GM21390 (cell line): ENCODE measurements around the gene ABHD4.
"Not testable (repeated sequence)": the region's sequence is repeated elsewhere in the genome, so short reads cannot be mapped to it uniquely, and the experiment has no call there.

Experiments used
- ATAC-seq: cut with Tn5 transposase; IDR thresholded peaks from one replicate; pipeline ENCODE4 v1.9.1; 2021; ENCODE audit not compliant: unreplicated experiment

ABHD4 gene

DNA sequence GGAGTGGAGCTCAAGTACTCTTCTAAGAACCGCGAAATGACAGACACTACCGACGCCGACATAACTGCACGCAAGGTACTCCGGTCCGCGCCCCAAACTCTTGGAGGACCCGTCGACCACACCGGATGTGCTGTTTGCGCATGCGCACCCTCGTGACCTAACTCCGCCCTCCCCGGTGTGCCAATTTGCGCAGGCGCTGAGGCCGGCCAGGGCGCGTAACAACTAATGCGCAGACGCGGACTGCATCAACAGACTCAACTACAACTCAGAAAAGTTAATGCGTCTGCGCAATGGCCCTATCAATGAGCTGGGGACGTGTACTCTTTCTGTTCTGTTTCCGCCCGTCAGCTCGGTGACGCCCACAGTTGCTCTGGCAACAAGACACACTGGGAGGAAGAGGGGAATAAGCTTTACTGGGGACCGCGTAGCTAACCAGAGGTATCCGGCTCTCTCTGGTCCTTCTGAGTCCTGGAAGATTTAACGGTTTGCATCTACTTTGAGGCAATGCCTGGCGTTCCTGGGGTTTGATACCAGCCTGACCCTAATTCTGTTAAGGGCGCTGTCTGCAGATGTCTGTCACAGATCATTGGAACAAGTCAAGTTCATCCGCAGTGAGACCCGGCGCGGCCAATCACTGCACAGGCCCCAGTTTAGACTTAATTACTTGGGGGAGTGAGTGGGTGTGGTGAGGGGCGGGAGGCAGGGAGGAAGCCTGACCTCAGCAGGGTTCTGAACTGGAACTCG is 8.8 kb upstream of the ABHD4 start, which contains the start of gene DAD1:
Gene DAD1, minus strand, starts transcription at position 129 of the 744 bp plus-strand sequence. Its CDS starts 67 bp downstream, at position 62.
- ATAC-seq: peak; percentile 85

DNA sequence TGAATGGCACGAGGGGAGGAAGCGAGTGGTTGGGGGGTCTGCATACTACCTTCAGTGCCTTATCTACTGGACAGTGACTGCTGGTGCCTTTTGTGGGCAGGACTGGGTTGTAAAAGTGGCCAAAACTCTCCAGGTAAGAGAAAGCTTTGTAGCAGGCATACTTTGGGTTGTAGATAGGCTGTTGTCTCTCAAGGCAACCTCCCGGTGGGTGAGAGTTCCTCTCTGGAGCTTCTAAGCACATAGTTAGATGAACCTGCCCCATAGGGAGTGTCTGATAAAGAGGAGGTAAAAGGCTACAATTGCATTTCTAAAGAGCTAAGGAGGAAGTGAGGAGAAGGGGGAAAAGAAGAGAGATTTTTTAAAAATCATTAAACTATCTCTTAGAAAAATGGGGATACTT is 4.9 kb upstream of the ABHD4 start:
- no peak for ATAC-seq

DNA sequence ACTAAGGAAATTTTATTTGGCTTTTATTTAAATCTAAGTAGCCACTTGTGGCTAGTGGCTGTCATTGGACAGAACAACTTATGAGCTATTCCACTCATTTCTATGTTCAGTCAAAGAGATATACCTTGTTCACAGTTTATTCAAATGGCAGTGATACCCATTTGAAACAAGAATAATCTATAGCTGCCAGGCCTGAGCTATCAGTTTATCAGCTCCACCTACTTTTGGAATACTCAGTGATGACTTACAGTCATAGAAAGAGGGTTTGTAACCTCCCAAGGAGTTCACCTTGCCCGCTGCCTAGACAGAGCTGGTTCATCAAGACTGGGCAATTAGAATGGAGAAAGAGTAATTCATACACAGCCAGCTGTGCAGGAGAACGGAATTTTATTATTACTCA is 4.5 kb upstream of the ABHD4 start:
- ATAC-seq: no peak

DNA sequence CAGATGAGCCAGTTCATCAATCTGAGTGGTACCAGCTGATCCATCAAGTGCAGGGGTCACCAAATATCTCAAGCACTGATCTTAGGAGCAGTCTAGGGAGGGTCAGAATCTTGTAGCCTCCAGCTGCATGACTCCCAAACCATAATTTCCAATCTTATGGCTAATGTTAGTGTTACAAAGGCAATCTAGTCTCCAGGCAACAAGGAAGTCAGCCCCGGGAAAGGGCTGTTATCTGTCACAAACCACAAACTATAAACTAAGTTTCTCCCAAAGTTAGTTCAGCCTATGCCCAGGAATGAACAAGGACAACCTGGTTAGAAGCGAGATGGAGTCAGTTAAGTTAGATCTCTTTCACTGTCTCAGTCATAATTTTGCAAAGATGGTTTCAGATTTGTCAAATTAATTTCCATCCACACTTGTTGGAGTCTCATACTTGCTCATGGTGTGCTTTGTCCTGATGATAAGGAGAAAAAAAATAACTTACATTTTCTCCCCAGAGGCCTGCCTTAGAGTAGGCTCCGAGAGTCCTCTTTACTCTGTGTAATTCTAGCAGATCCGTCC is 3.9 kb upstream of the ABHD4 start:
- no peak for ATAC-seq

DNA sequence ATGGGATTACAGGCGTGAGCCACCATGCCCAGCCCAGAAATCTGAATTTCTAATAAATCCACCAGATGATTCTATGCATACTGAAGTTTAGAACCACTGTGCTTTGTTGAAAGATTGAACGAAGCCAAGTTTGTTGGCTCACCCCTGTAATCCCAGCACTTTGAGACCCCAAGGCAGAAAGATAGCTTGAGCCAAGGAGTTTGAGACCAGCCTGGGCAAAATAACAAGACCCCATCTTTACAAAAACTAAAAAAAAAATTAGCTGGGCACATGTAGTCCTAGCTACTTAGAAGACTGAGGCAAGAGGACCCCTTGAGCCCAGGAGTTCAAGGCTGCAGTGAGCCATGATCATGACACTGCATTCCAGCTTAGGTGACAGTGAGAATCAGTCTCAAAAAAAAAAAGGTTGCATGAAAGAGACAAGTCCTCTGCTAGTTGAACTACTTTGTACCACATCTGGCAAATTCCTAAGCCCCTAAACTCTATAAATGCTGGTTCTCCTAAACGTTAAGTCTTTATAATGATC is 1.7 kb upstream of the ABHD4 start:
- no peak for ATAC-seq

DNA sequence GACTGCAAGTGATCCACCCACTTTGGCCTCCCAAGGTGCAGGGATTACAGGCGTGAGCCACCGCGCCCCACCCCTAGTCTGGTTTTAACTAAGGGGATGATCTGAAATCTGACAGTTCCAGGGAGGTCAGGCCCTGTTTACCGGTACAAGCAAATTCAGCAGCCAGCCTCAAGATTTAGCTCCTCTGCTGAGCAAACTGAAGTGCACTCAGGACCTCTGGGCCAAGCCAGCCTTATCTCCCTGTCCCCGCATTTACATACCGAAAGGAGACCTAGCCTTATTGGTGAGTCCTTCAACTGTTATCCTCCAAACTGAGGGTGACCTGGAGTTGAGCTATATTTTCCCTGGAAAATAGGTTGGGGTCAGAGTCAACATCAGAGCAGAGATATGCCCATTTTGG is 835 bp upstream of the ABHD4 start:
- no peak for ATAC-seq

DNA sequence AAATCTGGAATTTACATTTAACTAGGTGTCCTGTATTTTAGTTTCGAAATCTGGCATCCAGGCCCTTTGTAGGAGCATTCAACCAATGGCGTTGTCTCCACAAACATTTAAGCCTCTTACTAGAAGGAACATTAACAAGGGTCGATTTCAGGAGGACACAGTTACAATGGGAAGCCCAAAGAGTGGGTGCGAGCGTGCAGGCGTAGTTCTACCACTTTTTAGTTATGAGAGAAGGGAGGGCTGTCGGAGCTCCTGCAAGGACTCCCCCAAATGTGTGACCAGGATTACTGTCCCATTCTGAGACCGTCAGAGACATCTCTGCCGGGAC is 365 bp upstream of the ABHD4 start:
- peak; percentile 15 for ATAC-seq

DNA sequence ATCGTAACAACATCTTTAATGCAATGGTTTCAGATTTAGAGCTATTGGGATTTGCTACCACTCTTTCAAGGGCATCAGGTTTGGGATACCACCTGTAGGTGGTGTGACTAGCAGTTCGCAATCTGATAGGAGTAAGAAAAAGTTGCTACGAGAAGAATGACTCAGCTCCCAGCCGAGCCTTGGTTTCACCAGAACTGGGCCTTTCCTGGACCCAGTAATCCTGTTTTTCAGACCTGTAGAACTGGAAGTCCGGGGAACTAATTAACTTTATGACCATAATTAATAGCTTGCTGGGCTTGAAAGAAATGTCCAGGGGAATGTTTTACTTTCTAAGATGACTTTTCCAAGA is 770 bp downstream of the ABHD4 start:
- ATAC-seq: no peak

DNA sequence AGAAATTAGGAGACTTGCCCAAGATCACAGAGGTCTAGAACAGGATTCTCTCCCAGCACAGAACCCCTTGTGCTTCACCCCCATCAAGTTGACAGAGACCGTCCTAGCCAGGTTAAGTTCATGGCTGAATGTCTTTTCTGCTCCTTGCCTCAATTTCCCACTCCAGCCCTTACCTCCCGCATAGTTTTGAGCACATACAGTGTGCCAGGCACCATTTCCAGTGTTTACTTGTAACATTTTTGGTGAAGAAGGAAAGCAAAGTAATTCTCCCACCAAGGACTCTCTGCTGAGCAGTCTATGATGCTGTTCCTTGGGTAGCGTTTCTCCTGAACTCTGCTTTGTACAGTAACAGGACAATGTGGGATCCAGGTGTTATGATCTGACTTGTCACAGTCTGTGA is 1.2 kb downstream of the ABHD4 start:
- no peak for ATAC-seq

DNA sequence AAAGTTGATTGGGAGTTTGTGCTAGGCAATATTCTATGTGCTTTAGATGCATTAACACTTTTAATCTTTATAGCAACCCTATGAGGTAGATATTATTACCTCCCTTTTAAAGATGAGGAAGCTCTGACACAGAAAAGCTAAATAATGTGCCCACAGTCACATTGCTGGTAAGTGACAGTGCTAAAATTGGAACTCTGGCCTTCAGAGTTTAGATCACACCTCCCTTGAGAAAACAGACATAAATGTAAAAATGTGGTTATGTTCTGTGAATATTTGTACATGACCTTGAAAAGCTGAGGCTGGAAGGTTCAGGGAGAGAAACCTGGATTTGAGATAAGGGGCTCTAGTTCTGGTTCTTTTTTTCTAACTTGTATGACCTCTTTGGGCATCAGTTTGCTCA is 1.9 kb downstream of the ABHD4 start:
- ATAC-seq: no peak

DNA sequence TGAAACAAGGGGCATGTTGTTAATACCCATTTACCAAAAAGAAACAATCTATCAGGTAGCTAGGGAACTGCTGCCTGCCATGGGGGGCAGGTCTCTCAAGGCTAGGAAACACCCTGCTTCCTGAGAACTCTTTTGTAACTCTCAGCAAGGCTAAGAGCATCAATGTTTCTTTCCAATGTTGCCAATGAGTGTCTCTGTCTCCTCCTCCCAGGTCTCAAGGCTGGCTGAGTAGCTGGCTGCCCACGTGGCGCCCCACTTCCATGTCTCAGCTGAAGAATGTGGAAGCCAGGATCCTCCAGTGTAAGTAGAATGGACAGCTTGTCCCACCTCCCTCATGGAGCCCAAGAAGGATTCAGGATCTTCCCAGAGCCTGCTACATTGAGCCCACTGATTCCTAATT is 3.4 kb downstream of the ABHD4 start:
- ATAC-seq: no peak

DNA sequence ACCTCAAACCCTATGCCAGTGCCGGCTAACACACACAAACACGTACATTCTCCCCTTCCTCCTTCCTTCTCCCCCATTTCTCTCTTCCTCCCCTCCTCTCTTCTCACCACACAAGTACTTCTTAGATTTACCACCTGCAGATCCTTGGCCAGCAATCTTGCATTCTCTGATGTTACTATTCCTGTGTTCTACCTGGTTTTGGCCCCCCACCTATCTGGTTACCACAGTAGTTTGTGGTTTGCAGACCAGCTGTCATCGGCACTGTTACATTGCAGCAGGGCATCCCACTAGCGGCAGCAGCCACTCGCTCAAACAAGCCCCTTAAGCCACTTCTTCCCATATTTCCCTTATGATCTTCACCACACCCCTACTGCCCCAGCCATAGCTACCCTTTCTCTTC is 3.9 kb downstream of the ABHD4 start:
- ATAC-seq: no peak

DNA sequence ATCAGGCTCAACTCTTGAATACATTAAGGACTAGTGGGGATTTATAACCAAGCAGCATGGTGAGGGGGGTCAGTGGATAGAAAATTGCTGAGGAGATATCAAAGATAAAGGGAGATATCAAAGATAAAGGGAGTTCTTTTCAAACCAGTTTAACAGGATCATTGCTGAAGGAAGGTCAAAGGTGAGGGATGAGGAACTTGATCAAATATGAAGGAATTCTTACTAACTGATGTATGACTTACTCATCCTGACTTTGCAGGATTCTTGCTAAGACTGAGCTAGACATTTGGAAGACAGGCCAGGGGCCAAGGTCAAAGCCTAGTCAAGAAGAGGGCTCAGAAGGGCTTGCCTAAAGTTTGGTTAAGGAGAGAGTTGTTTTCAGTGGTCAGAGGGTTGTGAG is 4.8 kb downstream of the ABHD4 start:
- ATAC-seq: no peak

DNA sequence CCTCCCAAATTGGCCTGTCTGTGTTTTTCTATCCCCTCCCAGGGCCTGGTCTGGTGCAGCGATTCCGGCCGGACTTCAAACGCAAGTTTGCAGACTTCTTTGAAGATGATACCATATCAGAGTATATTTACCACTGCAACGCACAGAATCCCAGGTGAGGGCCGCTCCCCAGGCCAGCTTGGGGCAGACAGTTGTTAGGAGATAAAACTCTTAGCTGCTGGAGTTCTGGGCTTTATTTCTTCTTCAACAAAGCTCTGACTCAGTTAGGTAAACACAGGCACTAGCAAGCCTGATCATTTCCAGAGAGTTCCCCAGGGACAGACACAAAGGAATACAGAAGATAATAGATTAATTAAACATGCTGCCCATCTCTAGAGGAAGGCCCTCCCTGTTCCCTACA is 8.3 kb downstream of the ABHD4 start:
- ATAC-seq: no peak

DNA sequence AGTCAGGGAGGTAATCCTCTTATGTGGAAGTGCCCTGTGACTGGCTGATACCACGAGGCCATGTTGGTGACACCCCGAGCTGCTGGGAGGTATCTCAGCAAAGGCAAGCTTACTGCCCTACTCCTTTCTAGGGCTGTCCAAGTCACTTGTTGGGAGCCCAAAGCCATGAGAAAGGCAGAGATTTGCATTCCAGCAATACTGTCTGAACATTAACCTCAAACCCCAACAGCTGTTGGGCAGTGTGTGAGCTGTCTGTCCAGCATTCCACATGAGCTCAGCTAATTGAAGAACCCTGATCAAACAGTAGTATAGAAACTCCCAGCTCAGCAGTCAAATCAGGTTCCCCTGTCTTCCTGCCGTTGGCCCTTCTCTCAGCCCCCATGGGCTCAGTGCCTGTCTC is 9.2 kb downstream of the ABHD4 start:
- ATAC-seq: no peak

DNA sequence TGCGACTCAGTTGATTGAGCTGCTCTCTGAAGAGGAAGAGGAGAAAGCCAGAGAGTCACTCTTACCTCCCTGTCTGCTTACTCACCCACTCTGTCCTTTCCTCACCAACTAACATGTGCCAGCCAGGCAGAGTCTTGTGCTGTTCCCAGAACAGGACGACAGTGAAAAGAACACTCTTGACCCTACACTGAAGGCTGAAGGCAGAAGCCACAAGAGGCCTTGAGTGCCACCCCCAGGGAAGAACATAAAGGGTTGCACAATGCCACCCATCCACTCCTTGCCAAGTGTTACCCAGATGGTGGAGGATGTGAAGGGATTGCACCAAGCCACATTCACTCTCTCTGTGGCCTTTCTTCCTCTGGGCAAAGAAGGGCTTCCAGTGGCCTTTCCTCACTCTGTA is 12.8 kb downstream of the ABHD4 start:
- no peak for ATAC-seq

DNA sequence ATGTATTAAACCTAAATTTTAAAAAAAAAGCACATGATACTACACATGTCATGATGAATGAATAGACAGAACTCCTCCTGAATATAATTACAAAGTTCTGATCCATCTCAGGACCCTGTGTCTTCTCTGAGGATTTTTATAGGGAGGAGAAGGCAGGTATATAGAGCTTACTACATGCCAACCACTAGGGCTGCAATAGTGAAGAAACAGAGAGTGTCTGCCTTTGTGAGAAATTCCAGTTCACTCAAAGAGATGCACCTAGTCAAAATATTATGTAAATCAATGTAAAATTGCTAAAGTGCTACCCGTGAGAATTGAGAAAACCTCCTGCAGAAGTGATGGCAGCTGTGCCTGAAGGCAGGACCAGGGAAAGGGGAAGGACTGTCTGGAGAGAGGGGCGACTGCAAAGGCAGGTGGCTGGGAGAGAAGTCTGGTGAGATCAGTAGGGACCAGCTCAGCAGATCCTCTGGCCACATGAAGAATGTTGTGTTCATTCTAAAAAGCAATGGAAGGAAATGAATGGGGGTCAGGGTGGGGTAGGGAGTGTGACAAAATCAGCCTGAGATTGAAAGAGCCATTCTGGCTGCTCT is 15.1 kb downstream of the ABHD4 start:
- ATAC-seq: no peak

DNA sequence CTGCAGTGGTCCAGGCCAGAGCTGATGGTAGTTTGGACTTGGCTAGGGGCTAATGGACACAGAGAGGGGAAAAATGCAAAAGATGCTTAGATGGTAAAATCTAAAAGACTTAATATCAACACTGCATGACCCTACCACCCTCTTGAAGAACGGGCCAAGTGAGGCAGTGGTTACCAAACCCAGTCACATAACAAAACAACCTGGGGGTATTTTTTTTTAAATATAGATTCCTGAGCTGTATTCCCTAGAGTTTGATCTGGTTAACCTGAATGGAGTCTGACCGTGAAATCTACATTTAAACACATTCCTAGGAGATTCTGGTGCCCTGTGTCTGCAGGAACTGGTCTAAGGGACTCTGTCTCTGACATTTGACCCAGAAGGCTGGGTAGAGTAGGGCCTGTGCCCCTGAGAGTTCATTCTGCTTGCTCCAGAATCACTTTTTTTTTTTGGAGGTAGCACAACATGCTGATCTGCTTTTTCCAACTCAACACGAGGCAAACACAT is 15.7 kb downstream of the ABHD4 start:
- no peak for ATAC-seq

DNA sequence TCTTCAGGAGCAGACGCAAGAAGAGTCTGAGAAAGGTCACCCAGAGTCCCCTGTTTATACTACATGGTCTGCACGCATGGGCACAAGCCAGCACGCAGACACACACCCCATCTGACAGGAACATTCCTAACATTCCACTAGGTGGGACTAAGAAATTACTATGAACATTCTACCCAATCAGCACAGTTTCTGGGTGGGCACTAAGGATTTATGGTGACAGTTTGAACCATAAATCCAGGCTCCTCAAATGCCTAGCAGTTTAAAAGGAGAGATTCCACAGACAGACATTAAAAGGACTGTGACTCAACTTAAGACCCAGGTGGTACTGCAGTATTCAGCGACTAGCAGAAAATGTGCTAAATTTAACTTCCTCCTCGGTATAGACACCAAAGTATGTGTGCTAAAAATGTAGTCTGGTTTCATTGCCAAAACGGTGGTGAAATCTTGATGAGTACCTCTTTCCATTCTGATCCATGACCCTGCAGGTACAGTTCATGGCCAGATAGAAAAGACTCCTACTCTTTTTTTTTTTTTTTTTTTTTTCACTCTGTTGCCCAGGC is 16.2 kb downstream of the ABHD4 start:
- ATAC-seq: no peak

DNA sequence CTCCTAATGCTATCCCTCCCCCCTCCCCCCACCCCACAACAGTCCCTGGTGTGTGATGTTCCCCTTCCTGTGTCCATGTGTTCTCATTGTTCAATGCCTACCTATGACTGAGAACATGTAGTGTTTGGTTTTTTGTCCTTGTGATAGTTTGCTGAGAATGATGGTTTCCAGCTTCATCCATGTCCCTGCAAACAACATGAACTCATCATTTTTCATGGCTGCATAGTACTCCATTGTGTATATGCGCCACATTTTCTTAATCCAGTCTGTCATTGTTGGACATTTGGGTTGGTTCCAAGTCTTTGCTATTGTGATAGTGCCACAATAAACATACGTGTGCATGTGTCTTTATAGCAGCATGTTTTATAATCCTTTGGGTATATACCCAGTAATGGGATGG is 17.7 kb downstream of the ABHD4 start:
- not testable (repeated sequence) for ATAC-seq

DNA sequence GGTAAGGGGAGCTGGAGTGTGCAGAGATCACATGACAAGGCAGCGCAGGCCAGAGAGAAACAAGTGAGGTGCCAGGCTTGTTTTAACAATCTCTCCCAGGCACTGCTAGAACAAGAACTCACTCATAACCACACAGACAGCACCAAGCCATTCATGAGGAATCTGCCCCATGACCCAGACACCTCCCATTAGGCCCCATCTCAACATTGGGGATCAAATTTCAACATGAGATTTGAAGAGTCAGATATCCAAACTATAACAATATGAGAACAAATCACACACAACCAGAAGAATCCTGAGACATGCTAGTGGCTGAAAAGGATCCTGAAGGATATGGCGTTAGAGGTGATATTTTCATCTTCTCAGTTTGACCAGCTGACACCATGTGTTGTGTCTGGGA is 24.2 kb downstream of the ABHD4 start:
- ATAC-seq: no peak

DNA sequence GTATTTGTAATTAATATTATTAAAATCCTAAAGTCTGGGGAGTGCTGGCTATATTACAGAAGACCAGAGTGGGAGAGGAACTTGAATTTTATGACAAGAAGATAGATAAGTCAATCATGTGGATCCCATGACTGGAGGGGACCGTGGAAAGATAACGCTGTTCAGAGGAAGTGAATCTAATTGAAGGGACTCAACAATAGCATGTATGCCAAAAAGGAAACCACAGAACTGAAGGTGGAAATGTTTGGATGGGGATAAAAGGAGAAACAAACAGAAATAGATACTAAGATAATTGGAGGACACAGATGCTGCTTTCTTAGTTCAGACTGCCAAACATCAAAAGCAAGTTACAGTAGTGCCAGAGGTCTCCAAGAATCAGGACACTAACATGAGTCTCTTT is 24.9 kb downstream of the ABHD4 start:
- no peak for ATAC-seq
